Vagina (tissue), 2 donors: Measurements from ENCODE around the gene ZNF487.

Experiments used
- CTCF ChIP-seq, 3 experiments: fragments of 450-650 bp in 2 of 3; fragments of 200-600 bp in 1 of 3; sonication (generic) in 1 of 3; IDR thresholded peaks; one replicate each; pipeline ENCODE4 v1.5.1; 2017 to 2019; ENCODE audit warnings: antibody characterized with exemption in 3 of 3, mild to moderate bottlenecking in 2 of 3, moderate library complexity in 2 of 3
- POLR2A ChIP-seq, 2 donors: fragments of 450-650 bp; IDR thresholded peaks; one replicate each; pipeline ENCODE4 v1.6.1; 2017; ENCODE audit warnings: antibody characterized with exemption in 2 of 2, mild to moderate bottlenecking in 2 of 2, moderate library complexity in 2 of 2

DNA sequence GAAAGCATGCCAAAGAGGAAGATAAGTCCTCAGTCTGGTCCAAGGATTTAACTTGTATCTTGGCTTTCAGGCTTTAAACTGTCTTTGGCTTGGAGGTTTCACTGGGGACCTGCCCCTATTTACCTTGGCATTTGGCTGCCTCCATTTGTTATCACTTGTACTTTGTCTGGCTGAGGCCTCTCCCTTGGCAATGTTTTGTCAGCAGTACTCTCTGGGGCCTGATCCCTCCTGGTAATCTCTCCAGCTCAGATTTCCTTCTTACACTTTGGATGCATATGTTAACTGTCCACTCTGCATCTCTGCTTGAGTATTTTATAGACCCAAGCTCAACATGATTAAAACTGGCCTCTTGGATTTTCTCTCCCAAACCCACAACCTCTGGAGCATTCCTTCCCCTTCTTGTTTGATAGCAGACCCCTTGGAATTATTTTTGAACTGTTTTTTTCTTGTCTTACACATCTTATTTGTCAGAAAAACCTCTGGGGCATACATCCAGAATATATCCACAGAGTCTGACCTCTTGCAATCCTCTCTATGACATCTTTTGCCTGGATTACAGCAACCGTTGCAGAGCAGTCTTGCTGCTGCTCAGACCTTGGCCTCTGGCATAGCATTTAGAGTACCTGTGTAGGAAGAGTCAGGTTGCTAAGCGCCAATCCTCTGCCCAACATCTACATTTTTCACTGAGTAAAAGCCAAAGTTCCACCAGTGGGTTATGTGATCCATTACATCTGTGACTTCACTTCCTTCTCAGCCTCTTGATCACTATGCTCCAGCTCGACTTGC lies 35.2 kb downstream of the ZNF487 start:
- TF ChIP-seq CTCF (IDR thresholded peaks at IDR 0.05) (no peak), POLR2A (IDR thresholded peaks at IDR 0.05) (no peak)
